PC-9 (cell line): Measurements from ENCODE around the gene TMEM156.

Experiments
- EZH2 ChIP-seq: fragments of 200-600 bp; sonication (generic); IDR thresholded peaks from 2 replicates; pipeline ENCODE4 v1.8.0; 2017; ENCODE audit warnings: antibody characterized with exemption, low read depth
- TF ChIP-seq, protein P1 (sequence below): fragments of 200-600 bp; sonication (generic); conservative IDR thresholded peaks from 2 replicates; pipeline ENCODE4 v1.6.1; 2017; ENCODE audit warnings: mixed run types, antibody characterized with exemption, mild to moderate bottlenecking, moderate library complexity

DNA sequence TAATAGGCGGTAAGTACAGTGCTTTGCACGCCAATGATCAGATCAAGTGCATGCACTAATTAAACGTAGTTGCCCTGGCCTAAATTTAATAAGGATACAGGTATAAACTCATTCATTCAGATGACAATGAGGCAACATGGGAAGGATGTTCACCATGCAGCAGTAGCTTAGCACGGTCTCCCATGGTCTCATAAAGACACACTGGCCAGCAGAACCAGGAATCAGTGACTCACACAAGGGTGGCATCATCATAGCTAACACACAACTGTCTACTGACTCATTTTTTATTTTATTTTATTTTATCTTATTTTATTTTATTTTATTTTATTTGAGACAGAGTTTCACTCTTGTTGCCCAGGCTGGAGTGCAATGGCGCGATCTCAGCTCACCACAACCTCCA, 42.7 kb downstream of the TMEM156 start:
- TF ChIP-seq, protein P1, sequence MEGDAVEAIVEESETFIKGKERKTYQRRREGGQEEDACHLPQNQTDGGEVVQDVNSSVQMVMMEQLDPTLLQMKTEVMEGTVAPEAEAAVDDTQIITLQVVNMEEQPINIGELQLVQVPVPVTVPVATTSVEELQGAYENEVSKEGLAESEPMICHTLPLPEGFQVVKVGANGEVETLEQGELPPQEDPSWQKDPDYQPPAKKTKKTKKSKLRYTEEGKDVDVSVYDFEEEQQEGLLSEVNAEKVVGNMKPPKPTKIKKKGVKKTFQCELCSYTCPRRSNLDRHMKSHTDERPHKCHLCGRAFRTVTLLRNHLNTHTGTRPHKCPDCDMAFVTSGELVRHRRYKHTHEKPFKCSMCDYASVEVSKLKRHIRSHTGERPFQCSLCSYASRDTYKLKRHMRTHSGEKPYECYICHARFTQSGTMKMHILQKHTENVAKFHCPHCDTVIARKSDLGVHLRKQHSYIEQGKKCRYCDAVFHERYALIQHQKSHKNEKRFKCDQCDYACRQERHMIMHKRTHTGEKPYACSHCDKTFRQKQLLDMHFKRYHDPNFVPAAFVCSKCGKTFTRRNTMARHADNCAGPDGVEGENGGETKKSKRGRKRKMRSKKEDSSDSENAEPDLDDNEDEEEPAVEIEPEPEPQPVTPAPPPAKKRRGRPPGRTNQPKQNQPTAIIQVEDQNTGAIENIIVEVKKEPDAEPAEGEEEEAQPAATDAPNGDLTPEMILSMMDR: no peak
- no peak for TF ChIP-seq EZH2
